Activated naive CD4-positive, alpha-beta T cell treated with anti-CD3 and anti-CD28 coated beads for 36 hours (primary cell): ENCODE data around the gene TAS2R1. TPM values are rescaled to one million over a fixed set of nuclear protein-coding genes. Genes with fewer than 3 reads are reported as not detected.

Experiments
- CTCF ChIA-PET: fragments of 350-600 bp; sonication (Branson Sonifier 250); formaldehyde crosslinking; loops from one replicate; lab custom pipeline; 2021; ENCODE audit warnings: antibody characterized with exemption; lab: Charles Lee
- DNase-seq: peaks from one replicate; pipeline ENCODE4 v3.0.0-alpha.2; 2020
- H3K27ac Mint-ChIP-seq: one replicate; pipeline ENCODE4 v1.8.0; 2021; ENCODE audit warnings: mild to moderate bottlenecking, mixed read lengths
- H3K27me3 Mint-ChIP-seq: one replicate; pipeline ENCODE4 v1.8.0; 2021; ENCODE audit warnings: low read depth, mixed read lengths
- H3K36me3 Mint-ChIP-seq: one replicate; pipeline ENCODE4 v1.8.0; 2021; ENCODE audit warnings: low read depth, mixed read lengths
- H3K4me1 Mint-ChIP-seq: one replicate; pipeline ENCODE4 v1.8.0; 2021; ENCODE audit warnings: low read depth, mixed read lengths
- H3K4me3 Mint-ChIP-seq: one replicate; pipeline ENCODE4 v1.8.0; 2021; ENCODE audit warnings: mild to moderate bottlenecking, moderate library complexity, mixed read lengths
- H3K9me3 Mint-ChIP-seq: one replicate; pipeline ENCODE4 v1.8.0; 2021; ENCODE audit warnings: mixed read lengths
- intact Hi-C: fragments of 100-400 bp; cut with micrococcal nuclease; formaldehyde crosslinking; loops from one replicate; pipeline ENCODE4 v1.15.1; 2023
- total RNA-seq, 2 experiments: library from RNA; stranded (reverse); gene quantifications; one replicate each; pipeline ENCODE4 v1.2.3, GENCODE V29; 2021

TAS2R1 gene
- total RNA-seq, 2 experiments from 2014 or later = not detected

DNA sequence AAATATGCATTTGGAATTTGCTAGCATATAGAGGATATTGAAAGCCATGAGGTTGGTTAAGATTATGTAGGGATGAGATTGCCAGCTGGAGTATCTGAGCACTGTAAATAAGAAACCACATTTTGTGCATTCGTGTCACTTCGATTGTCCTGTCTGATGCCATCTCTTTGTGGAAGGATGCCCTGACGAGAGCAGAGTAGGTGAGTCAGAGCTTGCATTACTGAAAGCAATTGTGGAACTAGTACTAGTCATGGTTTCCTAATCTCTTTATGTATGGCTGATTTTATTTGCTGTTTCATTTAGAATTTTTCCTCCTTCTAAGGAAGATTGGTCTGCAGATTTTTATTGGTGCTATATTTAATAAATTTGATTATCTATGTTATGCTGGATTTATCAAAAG, 14.5 kb upstream of the TAS2R1 start:
- H3K36me3 Mint-ChIP-seq = no peaks in the 10 kb centered on the region
- CTCF ChIA-PET = no interaction called here

DNA sequence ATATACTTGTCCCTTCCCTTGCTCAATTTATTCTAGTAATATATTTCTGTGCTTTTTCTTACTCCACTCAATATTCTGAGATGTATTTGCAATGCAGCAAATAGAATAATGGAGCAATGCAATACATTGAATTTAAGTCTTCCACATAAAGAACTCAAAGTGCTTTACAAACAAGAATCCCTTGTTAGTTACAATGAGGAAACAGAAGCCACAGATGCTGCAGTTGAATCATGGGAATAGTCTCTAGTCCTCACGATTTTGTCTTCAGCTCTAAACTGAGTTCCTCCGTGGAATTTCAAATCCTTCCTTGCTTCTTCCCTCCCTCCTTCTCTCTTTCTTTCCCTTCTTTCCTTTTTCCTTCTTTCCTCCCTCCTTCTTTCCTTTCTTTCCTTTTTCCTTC, 12.5 kb upstream of the TAS2R1 start:
- H3K27ac Mint-ChIP-seq = no peak overlapping the region
- intact Hi-C loops = no loop called here
- CTCF ChIA-PET = no interaction called here
- H3K36me3 Mint-ChIP-seq = no peaks in the 10 kb centered on the region
- DNase-seq = no peak
- no peaks in the 10 kb centered on the region for H3K4me1 Mint-ChIP-seq
- H3K4me3 Mint-ChIP-seq = no peak overlapping the region
- no peaks in the 10 kb centered on the region for H3K27me3 Mint-ChIP-seq
- H3K9me3 Mint-ChIP-seq = peaks cover 9% of the 10 kb centered on the region

More for the DNA sequence above, 14.5 kb upstream of the TAS2R1 start:
- intact Hi-C loops = no loop called here
- Mint-ChIP-seq H3K27me3 (no peaks in the 10 kb centered on the region), H3K27ac (no peak overlapping the region), H3K9me3 (no peaks in the 10 kb centered on the region), H3K4me3 (no peak overlapping the region), H3K4me1 (no peaks in the 10 kb centered on the region)
- no peak for DNase-seq

GRCh38 chr5:9641806-9642355, 11.7 kb upstream of the TAS2R1 start:
- intact Hi-C loops = no loop called here
- no peaks in the 10 kb centered on the region for H3K4me1 Mint-ChIP-seq
- H3K27ac Mint-ChIP-seq = no peak overlapping the region
- CTCF ChIA-PET = no interaction called here
- no peak for DNase-seq
- H3K27me3 Mint-ChIP-seq = no peaks in the 10 kb centered on the region
- H3K36me3 Mint-ChIP-seq = no peaks in the 10 kb centered on the region
- peaks cover 12% of the 10 kb centered on the region for H3K9me3 Mint-ChIP-seq
- H3K4me3 Mint-ChIP-seq = no peak overlapping the region

DNA sequence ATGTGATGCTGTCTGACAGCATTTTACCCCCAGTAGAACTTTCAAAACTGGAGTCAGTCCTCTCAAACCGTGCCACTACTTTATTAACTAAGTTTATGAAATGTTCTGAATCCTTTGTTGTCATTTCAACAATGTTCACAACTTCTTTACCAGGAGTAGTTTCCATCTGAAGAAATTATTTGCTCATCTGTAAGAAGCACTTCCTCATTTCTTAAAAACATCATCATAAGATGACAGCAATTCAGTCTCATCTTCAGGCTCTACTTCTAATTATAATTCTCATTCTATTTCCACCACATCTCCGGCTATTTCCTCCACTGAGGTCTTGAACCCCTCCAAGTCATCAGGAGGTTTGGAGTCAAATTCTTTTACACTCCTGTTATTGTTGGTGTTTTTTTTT, 2.3 kb upstream of the TAS2R1 start:
- Mint-ChIP-seq H3K4me3 (no peak overlapping the region), H3K27ac (no peak overlapping the region), H3K27me3 (no peaks in the 10 kb centered on the region), H3K9me3 (peaks cover 26% of the 10 kb centered on the region), H3K36me3 (no peaks in the 10 kb centered on the region), H3K4me1 (no peaks in the 10 kb centered on the region)
- CTCF ChIA-PET = no interaction called here
- DNase-seq = no peak
- intact Hi-C loops = no loop called here

DNA sequence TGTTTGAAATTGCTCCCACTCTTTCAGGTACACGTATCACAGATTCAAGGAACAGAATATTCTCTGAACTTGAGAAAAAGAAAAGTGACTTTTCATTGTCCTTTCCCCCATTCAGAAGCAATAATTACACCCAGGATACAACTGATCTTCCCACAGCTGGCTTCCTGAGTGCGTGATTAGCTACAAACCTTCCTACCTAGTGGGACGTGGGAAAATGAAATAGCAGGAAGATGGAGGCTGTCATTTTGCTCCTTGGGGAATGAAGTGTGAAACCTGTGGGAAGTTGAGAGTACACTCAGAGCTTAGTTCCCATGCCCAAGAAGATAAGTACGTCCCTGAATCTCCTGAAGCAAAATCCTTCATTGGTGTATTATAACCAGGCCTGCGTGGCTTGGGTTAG, 2.6 kb downstream of the TAS2R1 start:
- DNase-seq = no peak
- Mint-ChIP-seq H3K36me3 (no peaks in the 10 kb centered on the region), H3K27me3 (peaks cover 2% of the 10 kb centered on the region), H3K27ac (no peak overlapping the region), H3K9me3 (no peaks in the 10 kb centered on the region), H3K4me3 (no peak overlapping the region), H3K4me1 (no peaks in the 10 kb centered on the region)
- intact Hi-C loops = no loop called here
- CTCF ChIA-PET = no interaction called here

GRCh38 chr5:9626955-9627354, 3.2 kb downstream of the TAS2R1 start:
- intact Hi-C loops = no loop called here
- Mint-ChIP-seq H3K9me3 (no peaks in the 10 kb centered on the region), H3K27ac (no peak overlapping the region), H3K36me3 (no peaks in the 10 kb centered on the region), H3K27me3 (peaks cover 2% of the 10 kb centered on the region), H3K4me3 (no peak overlapping the region), H3K4me1 (no peaks in the 10 kb centered on the region)
- CTCF ChIA-PET = no interaction called here
- no peak for DNase-seq

GRCh38 chr5:9625731-9626130, 4.4 kb downstream of the TAS2R1 start:
- CTCF ChIA-PET = no interaction called here
- intact Hi-C loops = no loop called here
- DNase-seq = no peak
- peaks cover 2% of the 10 kb centered on the region for H3K27me3 Mint-ChIP-seq
- H3K36me3 Mint-ChIP-seq = no peaks in the 10 kb centered on the region
- H3K4me3 Mint-ChIP-seq = no peak overlapping the region
- H3K9me3 Mint-ChIP-seq = no peaks in the 10 kb centered on the region
- H3K4me1 Mint-ChIP-seq = no peaks in the 10 kb centered on the region
- H3K27ac Mint-ChIP-seq = no peak overlapping the region

- Mint-ChIP-seq H3K4me3 (no peak overlapping the region), H3K27me3 (peaks cover 2% of the 10 kb centered on the region), H3K36me3 (no peaks in the 10 kb centered on the region), H3K27ac (no peak overlapping the region), H3K4me1 (no peaks in the 10 kb centered on the region), H3K9me3 (no peaks in the 10 kb centered on the region)
- DNase-seq = no peak
- intact Hi-C loops = no loop called here
- CTCF ChIA-PET = no interaction called here
These were observed 4.9 kb downstream of the TAS2R1 start for GRCh38 chr5:9625286-9625685.

- CTCF ChIA-PET = no interaction called here
- no peaks in the 10 kb centered on the region for H3K9me3 Mint-ChIP-seq
- DNase-seq = no peak
- H3K27me3 Mint-ChIP-seq = peaks cover 2% of the 10 kb centered on the region
- H3K27ac Mint-ChIP-seq = no peak overlapping the region
- no peak overlapping the region for H3K4me3 Mint-ChIP-seq
- H3K36me3 Mint-ChIP-seq = no peaks in the 10 kb centered on the region
- intact Hi-C loops = no loop called here
- H3K4me1 Mint-ChIP-seq = no peaks in the 10 kb centered on the region
These were observed 5.8 kb downstream of the TAS2R1 start for GRCh38 chr5:9624196-9624947.

DNA sequence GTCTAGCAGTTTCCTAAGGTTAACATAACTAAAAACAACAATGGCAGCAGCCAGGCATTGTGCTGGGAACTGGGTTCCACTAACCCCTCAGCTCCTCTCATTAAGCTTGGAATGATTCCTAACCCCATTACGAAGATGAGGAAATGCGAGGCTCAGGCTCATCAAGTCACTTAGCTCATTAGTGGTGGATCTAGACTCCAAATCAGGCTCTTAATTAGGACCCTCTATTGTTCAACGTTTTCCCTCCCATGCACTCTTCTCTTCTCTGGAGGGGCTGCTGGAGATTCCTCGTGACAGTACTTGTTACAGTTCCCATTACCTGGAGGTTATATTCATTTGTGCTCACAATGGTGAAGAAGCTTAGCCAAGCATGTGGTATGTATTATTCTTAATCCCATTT, 6.5 kb downstream of the TAS2R1 start:
- intact Hi-C loops = no loop called here
- H3K36me3 Mint-ChIP-seq = no peaks in the 10 kb centered on the region
- H3K9me3 Mint-ChIP-seq = no peaks in the 10 kb centered on the region
- no peak overlapping the region for H3K27ac Mint-ChIP-seq
- DNase-seq = no peak
- no peaks in the 10 kb centered on the region for H3K4me1 Mint-ChIP-seq
- peaks cover 2% of the 10 kb centered on the region for H3K27me3 Mint-ChIP-seq
- H3K4me3 Mint-ChIP-seq = no peak overlapping the region
- CTCF ChIA-PET = no interaction called here

- intact Hi-C loops = no loop called here
- Mint-ChIP-seq H3K27ac (no peak overlapping the region), H3K27me3 (peaks cover 2% of the 10 kb centered on the region), H3K36me3 (no peaks in the 10 kb centered on the region), H3K9me3 (no peaks in the 10 kb centered on the region), H3K4me1 (no peaks in the 10 kb centered on the region), H3K4me3 (no peak overlapping the region)
- no peak for DNase-seq
- CTCF ChIA-PET = no interaction called here
These were observed 7.2 kb downstream of the TAS2R1 start for GRCh38 chr5:9622971-9623421.

- Mint-ChIP-seq H3K27me3 (peaks cover 2% of the 10 kb centered on the region), H3K27ac (no peak overlapping the region)
These were observed 8.7 kb downstream of the TAS2R1 start for GRCh38 chr5:9621379-9621903.

More at GRCh38 chr5:9621379-9621903, 8.7 kb downstream of the TAS2R1 start:
- no peaks in the 10 kb centered on the region for H3K9me3 Mint-ChIP-seq
- H3K4me3 Mint-ChIP-seq = no peak overlapping the region
- intact Hi-C loops = no loop called here
- H3K36me3 Mint-ChIP-seq = no peaks in the 10 kb centered on the region
- CTCF ChIA-PET = no interaction called here
- DNase-seq = no peak
- no peaks in the 10 kb centered on the region for H3K4me1 Mint-ChIP-seq
